ENCODE data around the gene TMEM11. TPM values are rescaled to one million over a fixed set of nuclear protein-coding genes. Genes with fewer than 3 reads are reported as not detected.

Gene TMEM11
- total and polyA plus RNA-seq, 4 donors: 9.3 to 20.8 (median 11.6) TPM

DNA sequence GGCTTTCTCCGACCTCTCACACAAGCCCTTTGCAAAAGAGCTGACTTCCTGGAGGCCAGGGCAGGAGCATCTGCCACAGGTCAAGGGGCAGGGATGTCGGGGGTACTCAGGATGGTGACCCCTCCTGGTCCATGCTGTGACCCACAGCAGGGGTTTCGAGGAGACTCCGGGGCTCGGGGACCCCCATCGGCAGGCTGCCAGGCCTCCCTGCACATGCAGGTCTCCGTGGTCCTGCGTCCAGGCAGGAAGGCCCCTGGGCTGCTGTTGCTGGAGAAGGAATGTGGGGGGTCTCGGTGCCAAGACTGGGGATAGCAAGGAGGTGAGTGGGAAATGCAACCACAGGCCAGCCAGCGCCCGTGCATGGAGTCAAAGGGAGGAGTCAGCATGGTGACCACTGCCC is 27.6 kb upstream of the TMEM11 start:
- 90% methylated on average over 11 of the region's 11 CpGs for WGBS
- peaks cover 0 to 5% (median 2%) of the 10 kb centered on the region in 4 donors for H3K4me1 ChIP-seq (ENCODE audit: control insufficient read depth in 4 of 4, insufficient read depth in 4 of 4, low read length in 3 of 4)

More for the DNA sequence above, 27.6 kb upstream of the TMEM11 start:
- TF ChIP-seq, protein P1, sequence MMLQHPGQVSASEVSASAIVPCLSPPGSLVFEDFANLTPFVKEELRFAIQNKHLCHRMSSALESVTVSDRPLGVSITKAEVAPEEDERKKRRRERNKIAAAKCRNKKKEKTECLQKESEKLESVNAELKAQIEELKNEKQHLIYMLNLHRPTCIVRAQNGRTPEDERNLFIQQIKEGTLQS (IDR thresholded peaks at IDR 0.05): no peak
- TF ChIP-seq TAF1 (conservative IDR thresholded peaks at IDR 0.05) (no peak), JUND (IDR thresholded peaks at IDR 0.05) (no peak), GABPA (IDR thresholded peaks at IDR 0.05 in 1 of 2, conservative IDR thresholded peaks at IDR 0.05 in 1 of 2) (no peak), YY1 (IDR thresholded peaks at IDR 0.05) (no peak), HNF4A (conservative IDR thresholded peaks at IDR 0.05) (no peak), RXRA (IDR thresholded peaks at IDR 0.05) (no peak), SP1 (IDR thresholded peaks at IDR 0.05) (no peak), NR2F2 (IDR thresholded peaks at IDR 0.05) (no peak), FOXA2 (IDR thresholded peaks at IDR 0.05) (no peak), HNF4G (IDR thresholded peaks at IDR 0.05) (no peak), EGR1 (IDR thresholded peaks at IDR 0.05; ENCODE audit: low read depth in 2 of 2) (no peak), RAD21 (IDR thresholded peaks at IDR 0.05) (no peak), FOXA1 (IDR thresholded peaks at IDR 0.05) (no peak)
- TF ChIP-seq, protein P2, sequence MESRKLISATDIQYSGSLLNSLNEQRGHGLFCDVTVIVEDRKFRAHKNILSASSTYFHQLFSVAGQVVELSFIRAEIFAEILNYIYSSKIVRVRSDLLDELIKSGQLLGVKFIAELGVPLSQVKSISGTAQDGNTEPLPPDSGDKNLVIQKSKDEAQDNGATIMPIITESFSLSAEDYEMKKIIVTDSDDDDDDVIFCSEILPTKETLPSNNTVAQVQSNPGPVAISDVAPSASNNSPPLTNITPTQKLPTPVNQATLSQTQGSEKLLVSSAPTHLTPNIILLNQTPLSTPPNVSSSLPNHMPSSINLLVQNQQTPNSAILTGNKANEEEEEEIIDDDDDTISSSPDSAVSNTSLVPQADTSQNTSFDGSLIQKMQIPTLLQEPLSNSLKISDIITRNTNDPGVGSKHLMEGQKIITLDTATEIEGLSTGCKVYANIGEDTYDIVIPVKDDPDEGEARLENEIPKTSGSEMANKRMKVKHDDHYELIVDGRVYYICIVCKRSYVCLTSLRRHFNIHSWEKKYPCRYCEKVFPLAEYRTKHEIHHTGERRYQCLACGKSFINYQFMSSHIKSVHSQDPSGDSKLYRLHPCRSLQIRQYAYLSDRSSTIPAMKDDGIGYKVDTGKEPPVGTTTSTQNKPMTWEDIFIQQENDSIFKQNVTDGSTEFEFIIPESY (IDR thresholded peaks at IDR 0.05): no peak
- TF ChIP-seq, protein P3, sequence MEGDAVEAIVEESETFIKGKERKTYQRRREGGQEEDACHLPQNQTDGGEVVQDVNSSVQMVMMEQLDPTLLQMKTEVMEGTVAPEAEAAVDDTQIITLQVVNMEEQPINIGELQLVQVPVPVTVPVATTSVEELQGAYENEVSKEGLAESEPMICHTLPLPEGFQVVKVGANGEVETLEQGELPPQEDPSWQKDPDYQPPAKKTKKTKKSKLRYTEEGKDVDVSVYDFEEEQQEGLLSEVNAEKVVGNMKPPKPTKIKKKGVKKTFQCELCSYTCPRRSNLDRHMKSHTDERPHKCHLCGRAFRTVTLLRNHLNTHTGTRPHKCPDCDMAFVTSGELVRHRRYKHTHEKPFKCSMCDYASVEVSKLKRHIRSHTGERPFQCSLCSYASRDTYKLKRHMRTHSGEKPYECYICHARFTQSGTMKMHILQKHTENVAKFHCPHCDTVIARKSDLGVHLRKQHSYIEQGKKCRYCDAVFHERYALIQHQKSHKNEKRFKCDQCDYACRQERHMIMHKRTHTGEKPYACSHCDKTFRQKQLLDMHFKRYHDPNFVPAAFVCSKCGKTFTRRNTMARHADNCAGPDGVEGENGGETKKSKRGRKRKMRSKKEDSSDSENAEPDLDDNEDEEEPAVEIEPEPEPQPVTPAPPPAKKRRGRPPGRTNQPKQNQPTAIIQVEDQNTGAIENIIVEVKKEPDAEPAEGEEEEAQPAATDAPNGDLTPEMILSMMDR (IDR thresholded peaks at IDR 0.05; ENCODE audit: low read depth, low read length, missing input control): no peak
- TF ChIP-seq, protein P4, sequence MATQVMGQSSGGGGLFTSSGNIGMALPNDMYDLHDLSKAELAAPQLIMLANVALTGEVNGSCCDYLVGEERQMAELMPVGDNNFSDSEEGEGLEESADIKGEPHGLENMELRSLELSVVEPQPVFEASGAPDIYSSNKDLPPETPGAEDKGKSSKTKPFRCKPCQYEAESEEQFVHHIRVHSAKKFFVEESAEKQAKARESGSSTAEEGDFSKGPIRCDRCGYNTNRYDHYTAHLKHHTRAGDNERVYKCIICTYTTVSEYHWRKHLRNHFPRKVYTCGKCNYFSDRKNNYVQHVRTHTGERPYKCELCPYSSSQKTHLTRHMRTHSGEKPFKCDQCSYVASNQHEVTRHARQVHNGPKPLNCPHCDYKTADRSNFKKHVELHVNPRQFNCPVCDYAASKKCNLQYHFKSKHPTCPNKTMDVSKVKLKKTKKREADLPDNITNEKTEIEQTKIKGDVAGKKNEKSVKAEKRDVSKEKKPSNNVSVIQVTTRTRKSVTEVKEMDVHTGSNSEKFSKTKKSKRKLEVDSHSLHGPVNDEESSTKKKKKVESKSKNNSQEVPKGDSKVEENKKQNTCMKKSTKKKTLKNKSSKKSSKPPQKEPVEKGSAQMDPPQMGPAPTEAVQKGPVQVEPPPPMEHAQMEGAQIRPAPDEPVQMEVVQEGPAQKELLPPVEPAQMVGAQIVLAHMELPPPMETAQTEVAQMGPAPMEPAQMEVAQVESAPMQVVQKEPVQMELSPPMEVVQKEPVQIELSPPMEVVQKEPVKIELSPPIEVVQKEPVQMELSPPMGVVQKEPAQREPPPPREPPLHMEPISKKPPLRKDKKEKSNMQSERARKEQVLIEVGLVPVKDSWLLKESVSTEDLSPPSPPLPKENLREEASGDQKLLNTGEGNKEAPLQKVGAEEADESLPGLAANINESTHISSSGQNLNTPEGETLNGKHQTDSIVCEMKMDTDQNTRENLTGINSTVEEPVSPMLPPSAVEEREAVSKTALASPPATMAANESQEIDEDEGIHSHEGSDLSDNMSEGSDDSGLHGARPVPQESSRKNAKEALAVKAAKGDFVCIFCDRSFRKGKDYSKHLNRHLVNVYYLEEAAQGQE (IDR thresholded peaks at IDR 0.05): no peak
- TF ChIP-seq, protein P5, sequence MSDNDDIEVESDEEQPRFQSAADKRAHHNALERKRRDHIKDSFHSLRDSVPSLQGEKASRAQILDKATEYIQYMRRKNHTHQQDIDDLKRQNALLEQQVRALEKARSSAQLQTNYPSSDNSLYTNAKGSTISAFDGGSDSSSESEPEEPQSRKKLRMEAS (IDR thresholded peaks at IDR 0.05): no peak
- no peak for DNase-seq (ENCODE audit: low spot score)
- Histone ChIP-seq H3K9me3 (ENCODE audit: control insufficient read depth in 4 of 4, low read length in 3 of 4) (no peaks in the 10 kb centered on the region), H3K27me3 (ENCODE audit: control insufficient read depth in 4 of 4, insufficient read depth in 4 of 4, low read length in 3 of 4) (no peaks in the 10 kb centered on the region), H3K36me3 (ENCODE audit: control insufficient read depth in 4 of 4, insufficient read depth in 3 of 4, low read depth in 1 of 4, low read length in 3 of 4) (peaks cover 0 to 5% (median 0%) of the 10 kb centered on the region in 4 donors), H3K27ac (ENCODE audit: low read depth in 1 of 2, low read length in 2 of 2) (no peak overlapping the region), H3K4me3 (ENCODE audit: low read depth in 1 of 3, low read length in 3 of 3) (no peak overlapping the region), H3K9ac (ENCODE audit: low read depth in 1 of 2, low read length in 2 of 2) (no peak overlapping the region)

All from liver (tissue), 9 donors.